ENCODE data around the gene SORBS2.

Gene SORBS2

GRCh38 chr4:185644408-185644807 lies 167.6 kb downstream of the SORBS2 start:
- no peak for DNase-seq
- no peak overlapping the region for H2BK120ac ChIP-seq (ENCODE audit: low read depth, low read length)
- no peak overlapping the region for H3K18ac ChIP-seq (ENCODE audit: low read length)
- no peak overlapping the region for H4K8ac ChIP-seq (ENCODE audit: low read depth, low read length)
- no peak overlapping the region for H3K23ac ChIP-seq (ENCODE audit: low read length)
- H3K79me1 ChIP-seq (ENCODE audit: low read length) = no peaks in the 10 kb centered on the region
- H3K27me3 ChIP-seq (ENCODE audit: insufficient read depth, low read length, poor library complexity) = no peaks in the 10 kb centered on the region
- no CpG with 5 or more reads among the region's 4 CpGs for WGBS (ENCODE audit: extremely low coverage, insufficient coverage, low lambda C conversion rate)
- no peak overlapping the region for H3K9ac ChIP-seq (ENCODE audit: low read length)
- H3K4me3 ChIP-seq (ENCODE audit: low read length) = no peak overlapping the region
- no peak overlapping the region for H2AK5ac ChIP-seq (ENCODE audit: low read length)
- H2BK15ac ChIP-seq (replicated peaks; ENCODE audit: low read depth) = no peak overlapping the region
- H3K4me2 ChIP-seq (ENCODE audit: low read length) = no peak overlapping the region
- no peak overlapping the region for H3K4ac ChIP-seq (ENCODE audit: low read depth, low read length)
- H3K56ac ChIP-seq (ENCODE audit: low read length) = no peak overlapping the region
- no peaks in the 10 kb centered on the region for H3K36me3 ChIP-seq (ENCODE audit: control insufficient read depth, insufficient read depth, low read length)
- H4K5ac ChIP-seq (ENCODE audit: low read length) = no peak overlapping the region
- no peak overlapping the region for H2BK5ac ChIP-seq (ENCODE audit: low read length)
- H3K27ac ChIP-seq (ENCODE audit: low read depth, low read length) = no peak overlapping the region
- H3K4me1 ChIP-seq (ENCODE audit: control insufficient read depth, low read depth, low read length) = no peaks in the 10 kb centered on the region
- H3K79me2 ChIP-seq (ENCODE audit: control insufficient read depth, insufficient read depth, low read length) = no peaks in the 10 kb centered on the region

- H3K23ac ChIP-seq (ENCODE audit: low read length) = peak overlapping the region; percentile 33
- H2AK5ac ChIP-seq (ENCODE audit: low read length) = no peak overlapping the region
- no peak overlapping the region for H2BK120ac ChIP-seq (ENCODE audit: low read depth, low read length)
- H3K79me1 ChIP-seq (ENCODE audit: low read length) = no peaks in the 10 kb centered on the region
- no peak overlapping the region for H3K4ac ChIP-seq (ENCODE audit: low read depth, low read length)
- no CpG with 5 or more reads among the region's 3 CpGs for WGBS (ENCODE audit: extremely low coverage, insufficient coverage, low lambda C conversion rate)
- H3K9ac ChIP-seq (ENCODE audit: low read length) = no peak overlapping the region
- no peaks in the 10 kb centered on the region for H3K36me3 ChIP-seq (ENCODE audit: control insufficient read depth, insufficient read depth, low read length)
- H2BK5ac ChIP-seq (ENCODE audit: low read length) = no peak overlapping the region
- no peak overlapping the region for H4K8ac ChIP-seq (ENCODE audit: low read depth, low read length)
- H3K4me3 ChIP-seq (ENCODE audit: low read length) = no peak overlapping the region
- H3K4me2 ChIP-seq (ENCODE audit: low read length) = no peak overlapping the region
- H3K18ac ChIP-seq (ENCODE audit: low read length) = no peak overlapping the region
- no peaks in the 10 kb centered on the region for H3K79me2 ChIP-seq (ENCODE audit: control insufficient read depth, insufficient read depth, low read length)
- H3K27me3 ChIP-seq (ENCODE audit: insufficient read depth, low read length, poor library complexity) = no peaks in the 10 kb centered on the region
- no peak for DNase-seq
- H4K5ac ChIP-seq (ENCODE audit: low read length) = no peak overlapping the region
- H3K4me1 ChIP-seq (ENCODE audit: control insufficient read depth, low read depth, low read length) = no peaks in the 10 kb centered on the region
- no peak overlapping the region for H3K56ac ChIP-seq (ENCODE audit: low read length)
- no peak overlapping the region for H2BK15ac ChIP-seq (replicated peaks; ENCODE audit: low read depth)
- H3K27ac ChIP-seq (ENCODE audit: low read depth, low read length) = no peak overlapping the region
Measured at GRCh38 chr4:185642907-185643306, 169.1 kb downstream of the SORBS2 start.

- no peak overlapping the region for H3K18ac ChIP-seq (ENCODE audit: low read length)
- H3K36me3 ChIP-seq (ENCODE audit: control insufficient read depth, insufficient read depth, low read length) = no peaks in the 10 kb centered on the region
- no peak overlapping the region for H3K56ac ChIP-seq (ENCODE audit: low read length)
- H3K27me3 ChIP-seq (ENCODE audit: insufficient read depth, low read length, poor library complexity) = no peaks in the 10 kb centered on the region
- H3K23ac ChIP-seq (ENCODE audit: low read length) = no peak overlapping the region
- WGBS (ENCODE audit: extremely low coverage, insufficient coverage, low lambda C conversion rate) = no CpG with 5 or more reads among the region's 4 CpGs
- H3K4me1 ChIP-seq (ENCODE audit: control insufficient read depth, low read depth, low read length) = no peaks in the 10 kb centered on the region
- H3K79me1 ChIP-seq (ENCODE audit: low read length) = no peaks in the 10 kb centered on the region
- no peak overlapping the region for H4K8ac ChIP-seq (ENCODE audit: low read depth, low read length)
- DNase-seq = peak; percentile 72
- no peak overlapping the region for H2AK5ac ChIP-seq (ENCODE audit: low read length)
- H3K4ac ChIP-seq (ENCODE audit: low read depth, low read length) = no peak overlapping the region
- no peak overlapping the region for H2BK15ac ChIP-seq (replicated peaks; ENCODE audit: low read depth)
- no peak overlapping the region for H4K5ac ChIP-seq (ENCODE audit: low read length)
- H2BK5ac ChIP-seq (ENCODE audit: low read length) = no peak overlapping the region
- H3K27ac ChIP-seq (ENCODE audit: low read depth, low read length) = no peak overlapping the region
- H3K79me2 ChIP-seq (ENCODE audit: control insufficient read depth, insufficient read depth, low read length) = no peaks in the 10 kb centered on the region
- no peak overlapping the region for H3K4me2 ChIP-seq (ENCODE audit: low read length)
- H2BK120ac ChIP-seq (ENCODE audit: low read depth, low read length) = no peak overlapping the region
- no peak overlapping the region for H3K4me3 ChIP-seq (ENCODE audit: low read length)
- no peak overlapping the region for H3K9ac ChIP-seq (ENCODE audit: low read length)
Measured at GRCh38 chr4:185640811-185641675, 171.0 kb downstream of the SORBS2 start.

GRCh38 chr4:185638548-185639301 lies 173.3 kb downstream of the SORBS2 start:
- H4K8ac ChIP-seq (ENCODE audit: low read depth, low read length) = no peak overlapping the region
- H3K9ac ChIP-seq (ENCODE audit: low read length) = no peak overlapping the region
- H2BK120ac ChIP-seq (ENCODE audit: low read depth, low read length) = no peak overlapping the region
- no peaks in the 10 kb centered on the region for H3K79me2 ChIP-seq (ENCODE audit: control insufficient read depth, insufficient read depth, low read length)
- no peak overlapping the region for H3K56ac ChIP-seq (ENCODE audit: low read length)
- no peaks in the 10 kb centered on the region for H3K79me1 ChIP-seq (ENCODE audit: low read length)
- no peaks in the 10 kb centered on the region for H3K4me1 ChIP-seq (ENCODE audit: control insufficient read depth, low read depth, low read length)
- H2AK5ac ChIP-seq (ENCODE audit: low read length) = no peak overlapping the region
- no peak overlapping the region for H3K23ac ChIP-seq (ENCODE audit: low read length)
- H2BK5ac ChIP-seq (ENCODE audit: low read length) = no peak overlapping the region
- no peak overlapping the region for H3K27ac ChIP-seq (ENCODE audit: low read depth, low read length)
- DNase-seq = no peak
- H3K4me3 ChIP-seq (ENCODE audit: low read length) = no peak overlapping the region
- no CpG with 5 or more reads among the region's 41 CpGs for WGBS (ENCODE audit: extremely low coverage, insufficient coverage, low lambda C conversion rate)
- no peak overlapping the region for H3K18ac ChIP-seq (ENCODE audit: low read length)
- no peaks in the 10 kb centered on the region for H3K36me3 ChIP-seq (ENCODE audit: control insufficient read depth, insufficient read depth, low read length)
- H3K4ac ChIP-seq (ENCODE audit: low read depth, low read length) = no peak overlapping the region
- no peaks in the 10 kb centered on the region for H3K27me3 ChIP-seq (ENCODE audit: insufficient read depth, low read length, poor library complexity)
- H4K5ac ChIP-seq (ENCODE audit: low read length) = no peak overlapping the region
- H2BK15ac ChIP-seq (replicated peaks; ENCODE audit: low read depth) = no peak overlapping the region
- H3K4me2 ChIP-seq (ENCODE audit: low read length) = peak overlapping the region; percentile 24

- Histone ChIP-seq H3K79me1 (ENCODE audit: low read length) (no peaks in the 10 kb centered on the region), H3K4ac (ENCODE audit: low read depth, low read length) (no peak overlapping the region), H4K8ac (ENCODE audit: low read depth, low read length) (no peak overlapping the region), H3K27me3 (ENCODE audit: insufficient read depth, low read length, poor library complexity) (no peaks in the 10 kb centered on the region), H3K9ac (ENCODE audit: low read length) (no peak overlapping the region), H3K4me3 (ENCODE audit: low read length) (no peak overlapping the region), H2BK5ac (ENCODE audit: low read length) (no peak overlapping the region), H3K4me2 (ENCODE audit: low read length) (no peak overlapping the region), H4K5ac (ENCODE audit: low read length) (no peak overlapping the region), H3K18ac (ENCODE audit: low read length) (no peak overlapping the region), H3K36me3 (ENCODE audit: control insufficient read depth, insufficient read depth, low read length) (no peaks in the 10 kb centered on the region), H3K23ac (ENCODE audit: low read length) (no peak overlapping the region), H3K4me1 (ENCODE audit: control insufficient read depth, low read depth, low read length) (no peaks in the 10 kb centered on the region), H3K27ac (ENCODE audit: low read depth, low read length) (no peak overlapping the region), H2BK120ac (ENCODE audit: low read depth, low read length) (no peak overlapping the region), H3K56ac (ENCODE audit: low read length) (no peak overlapping the region), H3K79me2 (ENCODE audit: control insufficient read depth, insufficient read depth, low read length) (no peaks in the 10 kb centered on the region), H2AK5ac (ENCODE audit: low read length) (no peak overlapping the region), H2BK15ac (replicated peaks; ENCODE audit: low read depth) (no peak overlapping the region)
- no peak for DNase-seq
- WGBS (ENCODE audit: extremely low coverage, insufficient coverage, low lambda C conversion rate) = no CpG with 5 or more reads among the region's 15 CpGs
Measured at GRCh38 chr4:185638093-185638492, 173.9 kb downstream of the SORBS2 start.
